Endometrial microvascular endothelial cells (primary cell): Measurements from ENCODE around the gene IFI27L2. TPM values are rescaled to one million over a fixed set of nuclear protein-coding genes. Genes with fewer than 3 reads are reported as not detected.

Experiments used
- in situ Hi-C: cut with HindIII; loops from 2 replicates; pipeline ENCODE4 v1.10.0; 2017; ENCODE audit warnings: low sequenced_read_pairs, low pct_unique_long_range_greater_than_20kb; ENCODE audit errors: inconsistent ontology term
- total RNA-seq: library from RNA; depleted of rRNA; stranded (reverse); fragments of >200 nt; gene quantifications from one replicate; pipeline ENCODE4 v1.2.3, GENCODE V29; 2015; ENCODE audit errors: inconsistent ontology term

The IFI27L2 gene
- 82.9 TPM for total RNA-seq

- in situ Hi-C loops = no loop called here
Observed at GRCh38 chr14:94129111-94129757, at the start of gene IFI27L2. Gene IFI27L2 (minus strand): TSS chr14:94129604. CDS start chr14:94129564, 40 bp downstream.

DNA sequence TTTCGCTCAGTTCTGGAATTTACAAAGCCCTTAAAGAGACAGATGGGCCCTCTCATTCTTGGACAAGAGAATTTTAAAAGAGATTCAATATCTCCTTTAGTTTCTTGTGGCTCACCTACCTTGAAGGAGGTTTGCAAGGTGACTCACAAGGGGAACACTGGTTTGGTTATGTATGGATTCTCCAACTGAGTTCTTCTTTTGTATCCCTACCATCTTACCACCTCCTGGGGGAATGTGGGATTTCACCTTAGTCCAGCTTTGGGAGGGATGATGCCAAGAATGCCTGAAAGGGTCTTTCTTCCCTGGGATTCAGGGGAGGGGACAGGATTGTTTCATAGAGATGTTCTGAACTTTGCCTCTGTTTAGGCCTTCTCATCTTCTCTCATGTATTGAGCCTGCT, 48.4 kb upstream of the IFI27L2 start:
- in situ Hi-C loops = no loop called here

GRCh38 chr14:94176808-94177207, 47.4 kb upstream of the IFI27L2 start:
- in situ Hi-C loops = no loop called here

DNA sequence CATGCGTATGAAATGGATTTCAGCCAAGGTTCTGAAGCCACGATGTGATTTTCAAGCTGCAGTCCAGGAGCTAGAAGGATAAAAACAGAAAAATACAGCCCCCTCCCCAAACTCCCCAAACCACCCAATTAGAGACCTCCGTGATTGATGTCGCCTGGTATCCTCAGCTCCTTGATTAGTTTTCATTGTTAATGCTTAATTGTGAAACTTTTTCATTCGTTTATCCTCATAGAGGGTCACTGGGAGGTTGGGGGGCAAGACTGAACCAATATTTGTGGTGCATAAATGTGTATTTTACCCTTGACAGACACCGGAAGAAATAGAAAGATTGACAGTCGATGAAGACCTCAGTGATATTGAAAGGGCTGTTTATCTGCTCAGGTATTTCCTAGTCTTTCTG, 46.3 kb upstream of the IFI27L2 start:
- in situ Hi-C loops = no loop called here

DNA sequence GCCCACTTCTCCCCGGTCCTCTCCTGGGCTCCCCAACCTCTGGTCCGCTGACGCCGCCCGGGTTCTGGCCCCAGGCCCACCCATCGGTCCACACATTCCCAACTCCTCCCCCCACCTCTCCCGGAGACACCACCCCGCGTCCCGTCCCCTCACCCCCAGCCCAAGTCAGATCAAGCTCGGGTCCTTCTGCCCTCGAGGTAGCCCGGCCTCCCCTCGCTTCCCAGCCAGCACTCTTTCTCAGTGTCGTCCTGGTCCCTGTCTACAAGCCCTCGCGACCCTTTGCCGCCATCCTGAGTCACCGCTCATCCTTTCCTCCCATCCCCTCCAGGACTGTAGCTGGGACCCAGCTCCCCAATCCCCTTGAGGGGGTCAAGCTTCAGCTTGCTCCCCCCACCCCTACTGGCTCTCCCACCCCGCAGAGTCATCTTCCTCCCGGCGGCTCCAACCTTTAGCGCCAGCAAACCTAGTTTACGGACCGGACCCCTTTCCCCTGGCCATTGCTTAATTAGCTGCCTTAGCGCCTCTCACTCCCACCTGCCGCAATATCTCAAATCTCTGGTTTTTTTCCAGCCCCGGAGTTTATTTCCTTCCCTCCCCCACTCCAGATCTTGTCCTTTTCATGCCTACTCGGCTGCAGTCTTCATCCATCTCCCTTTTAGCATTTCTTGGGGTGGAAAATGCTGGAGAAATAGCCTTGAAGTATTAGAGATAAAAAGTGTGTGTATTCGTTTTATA, 45.8 kb upstream of the IFI27L2 start:
- in situ Hi-C loops = no loop called here

- in situ Hi-C loops = no loop called here
Observed at GRCh38 chr14:94174604-94175010, 45.2 kb upstream of the IFI27L2 start.

GRCh38 chr14:94173885-94174603, 44.6 kb upstream of the IFI27L2 start, which contains the start of gene PPP4R4:
Gene PPP4R4 (plus strand): TSS chr14:94174322. CDS start chr14:94174466, 144 bp downstream.
- in situ Hi-C loops = no loop called here

DNA sequence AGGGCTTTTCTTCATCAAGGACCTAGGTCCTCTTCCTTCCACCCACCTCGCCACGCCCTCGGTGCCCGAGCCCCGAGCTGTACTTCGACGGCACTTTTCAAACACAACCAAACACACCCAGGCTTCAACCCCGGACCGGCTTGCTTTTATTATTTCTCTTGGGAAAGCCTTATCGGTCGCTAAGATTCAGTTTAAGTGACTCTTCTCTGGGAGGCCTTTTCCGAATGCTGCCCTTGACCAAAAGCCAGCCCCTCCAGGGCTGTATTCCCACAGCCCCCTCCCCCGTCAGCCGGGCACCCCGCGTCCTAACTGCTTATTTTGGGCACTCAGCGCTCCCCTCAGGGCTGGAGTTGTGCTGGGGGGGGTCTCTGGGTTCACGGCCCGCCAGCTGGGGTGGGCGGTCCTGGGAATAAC, 44.1 kb upstream of the IFI27L2 start:
- in situ Hi-C loops = no loop called here

DNA sequence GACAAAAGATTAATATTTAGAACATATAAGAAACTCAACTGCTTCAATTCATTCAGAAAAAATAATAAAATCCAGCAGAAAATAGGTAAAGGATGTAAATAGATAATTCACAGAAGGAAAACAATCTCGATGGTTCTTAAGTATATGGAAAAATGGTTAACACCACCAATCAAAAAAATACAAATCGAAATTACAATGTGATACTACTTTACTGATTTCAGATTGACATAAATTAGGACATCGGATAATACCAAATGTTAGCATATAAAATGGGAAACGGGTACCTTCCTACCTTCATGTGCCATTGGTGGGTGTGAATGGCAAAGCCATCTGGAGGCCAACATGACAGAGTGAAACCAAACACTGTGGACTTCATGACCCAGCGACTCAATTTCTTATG, 43.1 kb upstream of the IFI27L2 start:
- in situ Hi-C loops = no loop called here

GRCh38 chr14:94171208-94171607, 41.8 kb upstream of the IFI27L2 start:
- in situ Hi-C loops = no loop called here

DNA sequence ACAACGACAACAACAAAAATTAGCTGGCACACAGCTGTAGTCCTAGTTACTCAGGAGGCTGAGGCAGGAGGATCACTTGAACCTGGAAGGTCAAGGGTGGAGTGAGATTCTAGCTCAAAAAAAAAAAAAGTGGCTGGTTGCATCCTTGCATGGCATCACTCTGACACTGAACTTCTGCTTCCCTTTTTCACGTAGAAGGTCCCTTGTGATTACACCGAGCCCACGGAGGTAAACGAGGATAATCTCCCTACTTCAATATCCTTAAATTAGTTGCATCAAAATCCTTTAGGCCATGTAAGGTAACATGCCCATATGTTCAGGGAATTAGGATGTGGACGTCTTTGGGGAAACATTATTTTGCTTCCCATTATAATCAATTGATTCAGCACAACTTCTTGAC, 40.7 kb upstream of the IFI27L2 start:
- in situ Hi-C loops = no loop called here

DNA sequence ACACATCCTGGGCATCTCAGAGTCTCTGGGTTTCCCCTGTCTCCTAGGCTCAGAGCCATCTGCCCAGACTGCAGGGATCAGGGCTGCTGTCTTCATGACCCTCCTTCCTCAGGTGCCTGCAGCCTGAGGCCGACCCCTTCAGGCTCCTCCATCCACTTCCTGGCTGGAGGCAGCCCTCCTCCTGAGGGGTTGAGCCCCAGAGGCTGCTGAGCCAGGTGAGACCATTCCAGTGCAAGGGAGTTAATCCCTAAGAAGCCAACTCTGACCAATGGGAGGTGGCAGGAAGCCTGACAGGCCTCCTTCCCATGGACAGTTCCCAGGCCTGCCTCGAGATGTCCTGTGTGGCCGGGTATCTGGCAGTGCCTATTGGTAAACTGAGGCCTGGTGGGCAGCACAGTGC, 36.3 kb upstream of the IFI27L2 start:
- in situ Hi-C loops = no loop called here

DNA sequence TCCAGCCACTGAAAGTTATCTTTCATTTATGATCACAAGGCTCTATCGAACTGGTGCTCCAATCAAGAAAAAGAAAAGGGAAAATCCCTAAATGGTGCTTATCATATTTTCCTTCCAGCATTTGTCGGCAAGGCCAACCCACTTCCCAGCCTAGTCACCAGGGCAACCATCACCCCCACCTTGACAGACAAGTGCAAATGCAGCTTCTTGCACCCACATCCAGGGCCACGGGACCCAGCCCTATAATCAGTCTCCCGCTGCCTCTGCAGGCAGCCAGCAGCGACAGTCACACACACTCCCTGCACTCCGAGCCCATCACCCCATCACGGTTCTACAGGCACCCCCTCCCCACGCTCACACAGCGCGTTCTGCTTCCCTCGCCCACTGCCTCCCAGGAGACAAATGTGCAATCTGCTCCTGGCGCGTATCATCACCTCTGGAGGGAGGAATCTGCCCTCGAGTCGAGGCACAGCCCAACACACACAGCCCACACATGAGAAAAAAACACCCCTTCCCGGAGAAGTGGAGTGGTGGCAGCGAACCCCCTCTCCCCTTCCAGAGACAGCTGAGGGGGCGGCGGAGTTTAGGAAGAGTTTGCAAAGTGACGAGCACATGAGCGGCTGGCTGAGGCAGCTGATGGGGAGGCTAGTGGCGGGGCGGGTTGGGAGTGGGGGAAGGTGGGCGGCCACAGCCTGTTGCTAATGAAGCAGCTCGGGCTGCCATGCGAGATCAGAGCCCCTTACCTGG, 35.5 kb upstream of the IFI27L2 start:
- in situ Hi-C loops = no loop called here

DNA sequence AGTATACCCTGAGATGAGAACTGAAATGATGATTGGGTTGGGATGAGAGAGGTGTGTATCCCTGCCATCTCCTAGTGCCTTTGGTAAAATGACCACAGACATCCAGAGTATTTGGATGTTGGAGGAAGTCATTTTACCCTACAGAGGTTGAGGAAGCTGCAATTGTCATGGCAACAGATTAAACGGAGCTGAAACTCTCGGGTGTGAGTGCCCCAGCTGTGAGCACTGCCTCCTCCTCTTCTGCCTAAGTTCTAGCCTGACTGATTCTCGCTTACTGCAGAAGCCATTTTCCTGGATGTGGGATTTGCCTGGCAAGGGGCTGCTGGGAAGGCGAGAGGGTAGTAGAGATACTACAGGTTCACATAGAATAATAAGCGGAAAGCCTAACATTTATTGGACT, 34.4 kb upstream of the IFI27L2 start:
- in situ Hi-C loops = no loop called here

DNA sequence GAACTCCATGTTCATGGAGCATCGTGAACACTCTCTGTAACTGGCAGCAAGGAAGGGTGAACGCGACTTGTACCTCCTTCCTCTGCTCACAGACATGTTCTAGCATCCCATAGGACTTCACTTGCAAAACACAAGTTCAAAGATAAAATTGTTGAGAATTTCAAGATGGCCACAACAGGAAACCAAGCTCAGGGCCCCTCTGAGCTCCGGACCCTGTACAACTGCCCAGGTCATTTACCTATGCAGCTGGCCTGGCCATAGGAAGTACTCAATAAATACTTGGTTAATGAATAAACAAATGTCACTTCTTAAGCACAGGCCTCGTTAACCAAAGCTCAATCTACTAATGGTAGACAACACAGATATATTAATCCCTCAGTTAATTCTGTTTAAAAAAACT, 33.1 kb upstream of the IFI27L2 start:
- in situ Hi-C loops = no loop called here

- in situ Hi-C loops = no loop called here
Observed at GRCh38 chr14:94161981-94162380, 32.6 kb upstream of the IFI27L2 start.

DNA sequence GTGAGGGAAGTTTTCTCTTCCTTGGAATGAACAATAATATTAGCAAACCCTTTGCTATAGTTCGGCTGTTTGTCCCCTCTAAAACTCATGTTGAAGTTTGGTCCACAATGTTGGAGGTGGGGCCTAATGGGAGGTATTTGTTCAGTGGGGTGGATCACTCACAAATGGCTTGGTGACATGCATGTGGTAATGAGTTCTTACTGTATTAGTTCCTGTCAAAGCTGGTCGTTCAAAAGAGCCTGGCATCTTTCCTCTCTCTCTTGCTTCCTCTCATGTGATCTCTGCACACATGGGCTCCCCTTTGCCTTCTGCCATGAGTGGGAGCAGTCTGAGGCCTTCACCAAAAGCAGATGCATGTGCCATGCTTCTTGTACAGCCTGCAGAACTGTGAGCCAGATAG, 31.7 kb upstream of the IFI27L2 start:
- in situ Hi-C loops = no loop called here

DNA sequence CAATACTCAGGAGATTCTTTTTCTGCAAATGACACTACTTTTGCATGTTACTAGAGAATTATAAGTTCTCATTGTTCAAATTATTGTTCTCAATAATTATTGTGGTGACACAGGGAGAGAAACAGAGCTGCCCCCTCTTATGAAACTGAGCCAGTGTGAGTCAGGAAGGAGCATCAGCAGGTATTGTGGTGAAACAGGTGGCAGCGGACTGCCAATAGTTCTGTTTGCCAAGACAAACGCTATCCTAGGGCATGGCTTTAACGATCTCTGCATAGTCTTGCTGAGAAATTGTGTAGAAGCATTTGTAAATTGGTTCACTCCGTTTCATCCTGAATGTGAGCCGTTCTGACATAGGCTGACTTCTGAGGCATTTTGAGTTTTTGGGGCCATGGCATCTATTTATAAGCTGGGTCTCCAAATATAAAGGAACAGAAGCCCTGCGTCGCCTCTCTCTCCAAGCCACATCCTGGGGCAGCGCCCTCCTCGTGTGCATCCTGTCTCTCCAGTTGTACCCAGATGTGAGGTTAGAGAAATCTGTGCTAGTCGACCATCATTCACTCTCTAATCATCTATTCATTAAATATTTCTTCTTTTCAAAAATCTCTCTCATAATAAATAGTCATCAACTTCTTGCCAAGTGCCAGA, 29.0 kb upstream of the IFI27L2 start:
- in situ Hi-C loops = no loop called here

DNA sequence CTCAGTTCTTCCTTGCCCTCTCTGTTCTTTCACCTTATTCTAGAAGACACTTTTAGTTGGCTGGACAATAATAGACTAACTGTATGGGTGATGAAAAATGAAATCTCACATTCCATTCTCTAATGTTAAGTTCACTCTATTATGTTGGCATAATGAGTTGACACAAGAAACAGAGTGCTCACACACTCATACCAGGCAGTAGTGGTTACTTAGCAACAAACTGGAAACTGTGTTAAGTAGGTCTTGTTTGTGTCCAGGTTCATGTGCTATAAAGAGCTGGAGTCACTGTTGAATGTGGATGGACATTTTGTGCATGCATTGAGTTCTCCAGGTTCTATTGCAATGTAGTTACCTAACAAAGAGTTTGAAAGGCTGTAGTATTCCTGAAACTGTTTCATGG, 27.8 kb upstream of the IFI27L2 start:
- in situ Hi-C loops = no loop called here
